BJ (cell line): ENCODE results near the gene POPDC2. TPM values are rescaled to one million over a fixed set of nuclear protein-coding genes. Genes with fewer than 3 reads are reported as not detected.

ENCODE experiments used
- CTCF ChIA-PET: fragments of 350-600 bp; formaldehyde crosslinking; extraction: SDS; loops from one replicate; lab custom pipeline; 2021; ENCODE audit warnings: antibody characterized with exemption, inconsistent platforms; lab: Yijun Ruan, JAX
- POLR2A ChIA-PET: fragments of 300-600 bp; sonication (Branson Sonifier 250); formaldehyde crosslinking; extraction: SDS; loops from one replicate; lab custom pipeline; 2021; ENCODE audit warnings: antibody characterized with exemption; lab: Charles Lee
- DNase-seq: peaks from one replicate; pipeline ENCODE4 v3.0.0-alpha.2; 2011; ENCODE audit warnings: low read depth
- H3K27me3 ChIP-seq: 2 replicates; pipeline ENCODE4 v1.6.0; 2011; ENCODE audit warnings: low read length; ENCODE audit not compliant: control insufficient read depth, insufficient read depth
- H3K36me3 ChIP-seq: 2 replicates; pipeline ENCODE4 v1.5.1; 2011; ENCODE audit warnings: low read length; ENCODE audit not compliant: control insufficient read depth, insufficient read depth
- H3K4me3 ChIP-seq: 2 replicates; pipeline ENCODE4 v1.5.1; 2011; ENCODE audit warnings: low read depth, mild to moderate bottlenecking, control low read depth, low read length
- CTCF ChIP-seq: IDR thresholded peaks from 2 replicates; pipeline ENCODE4 v1.5.1; 2011; ENCODE audit warnings: low read depth, mild to moderate bottlenecking, control low read depth, inconsistent platforms, low read length, moderate library complexity; ENCODE audit not compliant: insufficient read depth
- polyA plus RNA-seq: library from polyadenylated mRNA; depleted of rRNA; stranded (reverse); fragments of >200 nt; gene quantifications from 2 replicates; pipeline ENCODE4 v1.2.3, GENCODE V29; 2011

The POPDC2 gene
- polyA plus RNA-seq, 1 experiment = 2.3 TPM

DNA sequence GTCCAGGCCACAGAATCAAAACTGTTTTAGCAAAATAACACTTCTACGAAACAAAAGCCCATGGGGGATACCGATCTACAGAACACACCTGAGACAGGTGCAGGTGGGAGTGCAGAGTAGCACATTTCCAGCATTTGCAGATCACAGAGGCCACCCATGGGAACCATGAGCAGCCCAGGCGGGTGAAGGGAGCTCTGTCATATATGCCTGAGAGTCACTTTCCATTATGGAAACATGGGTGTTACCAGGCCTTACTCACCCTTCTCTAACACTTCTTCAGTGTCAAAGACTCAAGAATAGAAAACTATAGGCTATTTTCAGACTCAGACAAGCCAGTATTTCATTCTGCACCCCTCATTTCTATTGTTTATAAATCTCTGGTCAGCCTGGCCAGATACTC, 59.2 kb downstream of the POPDC2 start:
- ChIA-PET CTCF (interaction anchor here (0.7 to 3.1 kb wide), 6 partner anchors 27 to 80 kb away, joined by 3 to 19 read pairs (median 4); no protein-coding TSS in a partner anchor), POLR2A (no interaction called here)
- no peak overlapping the region for H3K4me3 ChIP-seq
- no peak for TF ChIP-seq CTCF
- no peak for DNase-seq
- no peaks in the 10 kb centered on the region for H3K27me3 ChIP-seq
- H3K36me3 ChIP-seq = no peaks in the 10 kb centered on the region

GRCh38 chr3:119600732-119601131, 59.7 kb downstream of the POPDC2 start:
- H3K27me3 ChIP-seq = no peaks in the 10 kb centered on the region
- ChIA-PET POLR2A (no interaction called here), CTCF (interaction anchor here (0.7 to 3.1 kb wide), 8 partner anchors 8 to 81 kb away, joined by 3 to 19 read pairs (median 4); no protein-coding TSS in a partner anchor)
- no peaks in the 10 kb centered on the region for H3K36me3 ChIP-seq
- H3K4me3 ChIP-seq = no peak overlapping the region
- DNase-seq = no peak
- TF ChIP-seq CTCF = peak; percentile 47

GRCh38 chr3:119599558-119600174, 60.7 kb downstream of the POPDC2 start:
- Histone ChIP-seq H3K4me3 (no peak overlapping the region), H3K27me3 (no peaks in the 10 kb centered on the region), H3K36me3 (no peaks in the 10 kb centered on the region)
- ChIA-PET POLR2A (no interaction called here), CTCF (interaction anchor here (1.0 to 3.1 kb wide), 6 partner anchors 9 to 82 kb away, joined by 3 to 19 read pairs (median 6); no protein-coding TSS in a partner anchor)
- DNase-seq = no peak
- TF ChIP-seq CTCF = no peak

DNA sequence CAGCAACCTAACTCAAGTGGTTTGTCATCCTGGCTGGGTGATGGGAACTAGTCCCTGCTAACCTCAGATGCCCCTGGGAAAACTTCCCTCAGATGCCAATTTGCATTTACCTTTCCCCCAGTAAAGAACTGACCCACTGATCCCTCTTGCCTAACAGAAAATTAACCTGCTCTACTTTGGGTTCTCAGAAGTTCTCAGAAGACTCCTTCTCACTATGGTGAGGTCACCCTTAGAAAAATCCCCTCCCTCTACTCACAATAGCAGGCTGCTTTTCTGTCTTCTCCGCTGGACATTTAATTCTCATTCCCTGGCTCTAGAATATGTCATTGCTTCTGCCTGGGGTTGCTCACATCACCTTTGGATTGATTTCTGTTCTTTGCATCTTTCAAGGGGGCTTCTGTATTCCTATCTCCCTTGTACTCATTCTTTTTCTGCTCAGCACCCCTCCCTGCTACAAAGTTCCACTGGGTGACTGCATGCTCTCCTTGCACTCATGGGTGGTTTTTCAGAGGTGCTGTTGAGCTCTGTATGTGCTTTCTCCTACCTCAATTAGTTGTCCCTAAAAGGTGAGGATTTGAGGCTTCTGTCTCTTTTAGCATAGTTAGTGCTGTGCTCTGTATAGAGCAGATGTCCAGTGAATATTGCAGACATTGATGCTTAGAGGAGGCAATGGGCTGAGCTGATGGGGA, 61.8 kb downstream of the POPDC2 start:
- TF ChIP-seq CTCF = no peak
- no peak for DNase-seq
- no peaks in the 10 kb centered on the region for H3K36me3 ChIP-seq
- POLR2A ChIA-PET = no interaction called here
- no peak overlapping the region for H3K4me3 ChIP-seq
- CTCF ChIA-PET = interaction anchor here (1.0 to 3.1 kb wide), 3 partner anchors 11 to 83 kb away, joined by 3 to 19 read pairs (median 16); no protein-coding TSS in a partner anchor
- no peaks in the 10 kb centered on the region for H3K27me3 ChIP-seq

GRCh38 chr3:119597548-119598288, 62.7 kb downstream of the POPDC2 start, which contains the start of gene PLA1A:
PLA1A (plus strand) TSS chr3:119597885; CDS start chr3:119597914, 29 bp downstream.
- CTCF ChIA-PET = no interaction called here
- POLR2A ChIA-PET = no interaction called here
- Histone ChIP-seq H3K36me3 (no peaks in the 10 kb centered on the region), H3K27me3 (no peaks in the 10 kb centered on the region), H3K4me3 (no peak within 1 kb of the TSS)
- no peak for DNase-seq
- no peak for TF ChIP-seq CTCF
